ENCODE measurements around the gene INF2. TPM values are rescaled to one million over a fixed set of nuclear protein-coding genes. Genes with fewer than 3 reads are reported as not detected.

The INF2 gene
- total RNA-seq, 1 experiment from 2014 or later, result 58.3 TPM

DNA sequence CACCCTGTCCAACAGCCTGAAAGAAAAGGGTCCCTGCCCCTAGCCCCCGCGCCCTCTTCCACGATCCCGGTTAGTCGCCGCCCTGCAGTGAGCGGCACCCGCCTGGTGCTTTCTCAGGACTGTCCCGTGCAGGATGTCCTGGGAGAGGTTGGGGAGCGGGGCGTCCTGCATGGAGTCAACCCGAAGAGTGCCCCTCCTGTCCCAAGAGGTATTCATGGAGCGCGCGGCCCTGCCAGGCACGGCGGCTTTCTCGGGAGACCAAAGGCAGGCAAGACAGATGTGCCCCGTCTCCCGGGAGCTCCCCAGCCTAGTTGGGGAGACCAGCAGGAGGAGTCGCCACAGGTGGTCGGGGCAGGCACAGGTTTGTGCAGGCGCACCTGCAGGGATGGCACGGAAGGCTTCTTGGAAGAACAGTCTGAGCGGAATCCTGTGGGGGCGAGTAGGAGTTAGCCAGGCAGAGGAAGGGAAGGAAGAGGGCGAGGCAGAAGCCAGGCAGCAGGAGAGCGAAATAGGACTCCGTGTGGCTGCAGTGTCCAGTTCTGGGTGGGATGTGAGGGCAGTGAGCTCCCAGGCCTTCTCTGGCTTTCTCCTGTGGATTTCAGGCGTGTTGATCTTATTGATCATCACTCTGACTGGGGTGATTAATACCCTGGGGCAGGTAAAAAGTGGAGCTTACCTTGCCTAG lies 64.3 kb downstream of the INF2 start:
- Histone ChIP-seq H3K9me3 (ENCODE audit: control insufficient read depth, low read depth, low read length) (peaks cover 6% of the 10 kb centered on the region), H4K20me1 (ENCODE audit: control insufficient read depth, insufficient read depth, insufficient read length) (no peaks in the 10 kb centered on the region), H4K8ac (replicated peaks; ENCODE audit: insufficient read length, low read depth, low read length) (no peak overlapping the region), H4K5ac (ENCODE audit: insufficient read length, low read depth, low read length) (no peak overlapping the region), H3K18ac (ENCODE audit: insufficient read length, low read depth, low read length) (no peak overlapping the region), H2BK20ac (ENCODE audit: low read depth, low read length, poor library complexity, severe bottlenecking) (no peak overlapping the region), H3K79me2 (ENCODE audit: insufficient read depth, low read length) (peaks cover 16% of the 10 kb centered on the region; the same call in 1 of the 2 replicates), H3K4me1 (ENCODE audit: insufficient read depth, low read length) (no peaks in the 10 kb centered on the region; the same call in 1 of the 2 replicates), H3K56ac (ENCODE audit: insufficient read length, low read depth, low read length) (no peak overlapping the region), H3K27me3 (ENCODE audit: insufficient read depth, low read length) (no peaks in the 10 kb centered on the region), H3K23ac (ENCODE audit: insufficient read length, low read depth, low read length) (no peak overlapping the region), H3K9ac (ENCODE audit: extremely low read depth, insufficient read length, low read length) (peak overlapping the region; percentile 92), H3K79me1 (ENCODE audit: insufficient read depth, low read depth, low read length, poor library complexity, severe bottlenecking) (no peaks in the 10 kb centered on the region), H3K4ac (ENCODE audit: low read depth, low read length) (no peak overlapping the region), H3K4me2 (ENCODE audit: insufficient read depth, insufficient read length, low read length) (peak overlapping the region; percentile 88), H4K91ac (ENCODE audit: insufficient read length, low read depth, low read length) (no peak overlapping the region), H3K27ac (ENCODE audit: insufficient read length, low read depth, low read length) (no peak overlapping the region), H3K23me2 (ENCODE audit: insufficient read length, low read depth, low read length, poor library complexity, severe bottlenecking) (peaks cover 12% of the 10 kb centered on the region), H2AK5ac (ENCODE audit: insufficient read length, low read length) (no peak overlapping the region), H2BK15ac (ENCODE audit: low read depth, low read length) (no peak overlapping the region), H3T11ph (ENCODE audit: low read length) (no peak overlapping the region), H2AFZ (ENCODE audit: low read length) (no peak overlapping the region), H2BK120ac (ENCODE audit: low read depth, low read length, poor library complexity, severe bottlenecking) (no peak overlapping the region), H3K14ac (ENCODE audit: insufficient read depth, low read length) (peak overlapping the region; percentile 96), H2BK12ac (ENCODE audit: insufficient read length, low read depth, low read length) (no peak overlapping the region), H2BK5ac (ENCODE audit: insufficient read length, low read length) (no peak overlapping the region)
- DNase-seq, result no peak
- peaks cover 13 to 19% of the 10 kb centered on the region in 2 experiments for H3K9me3 Mint-ChIP-seq
- H3K27me3 Mint-ChIP-seq (ENCODE audit: low read depth), result peaks cover 7% of the 10 kb centered on the region
- H3K4me1 Mint-ChIP-seq, result peaks cover 18 to 19% of the 10 kb centered on the region in 2 experiments
- H3K36me3 Mint-ChIP-seq (ENCODE audit: insufficient read depth in 1 of 3, low read depth in 3 of 3), result peaks cover 18 to 56% (median 45%) of the 10 kb centered on the region in 3 experiments; a peak in 6 of 7 replicates
- TF ChIP-seq, protein P1, sequence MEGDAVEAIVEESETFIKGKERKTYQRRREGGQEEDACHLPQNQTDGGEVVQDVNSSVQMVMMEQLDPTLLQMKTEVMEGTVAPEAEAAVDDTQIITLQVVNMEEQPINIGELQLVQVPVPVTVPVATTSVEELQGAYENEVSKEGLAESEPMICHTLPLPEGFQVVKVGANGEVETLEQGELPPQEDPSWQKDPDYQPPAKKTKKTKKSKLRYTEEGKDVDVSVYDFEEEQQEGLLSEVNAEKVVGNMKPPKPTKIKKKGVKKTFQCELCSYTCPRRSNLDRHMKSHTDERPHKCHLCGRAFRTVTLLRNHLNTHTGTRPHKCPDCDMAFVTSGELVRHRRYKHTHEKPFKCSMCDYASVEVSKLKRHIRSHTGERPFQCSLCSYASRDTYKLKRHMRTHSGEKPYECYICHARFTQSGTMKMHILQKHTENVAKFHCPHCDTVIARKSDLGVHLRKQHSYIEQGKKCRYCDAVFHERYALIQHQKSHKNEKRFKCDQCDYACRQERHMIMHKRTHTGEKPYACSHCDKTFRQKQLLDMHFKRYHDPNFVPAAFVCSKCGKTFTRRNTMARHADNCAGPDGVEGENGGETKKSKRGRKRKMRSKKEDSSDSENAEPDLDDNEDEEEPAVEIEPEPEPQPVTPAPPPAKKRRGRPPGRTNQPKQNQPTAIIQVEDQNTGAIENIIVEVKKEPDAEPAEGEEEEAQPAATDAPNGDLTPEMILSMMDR (conservative IDR thresholded peaks at IDR 0.05), result no peak
- H3K4me3 Mint-ChIP-seq, result peak overlapping the region; percentile 87 to 90
- WGBS (ENCODE audit: extremely low coverage, insufficient read length, low lambda C conversion rate), result no CpG with 5 or more reads among the region's 30 CpGs
- H3K27ac Mint-ChIP-seq, result peak overlapping the region in 2 of 3 experiments; percentile 29 to 81; a peak in 4 of 7 replicates

Data from H9 (cell line).